OCI-LY3 (cell line): ENCODE results near the gene RAC3.

Experiments used
- H2AFZ ChIP-seq: fragments of 200-600, 300-600 bp; shearing (Covaris generic); 2 replicates; pipeline ENCODE4 v1.6.0; 2014; ENCODE audit warnings: antibody characterized with exemption, low read depth, low read length
- H3K27ac ChIP-seq: fragments of 200-600, 300-600 bp; sonication (generic); 2 replicates; pipeline ENCODE4 v1.5.1; 2014; ENCODE audit warnings: mild to moderate bottlenecking, low read length, moderate library complexity, mixed read lengths
- H3K27me3 ChIP-seq: fragments of 200-600, 300-600 bp; sonication (generic); 2 replicates; pipeline ENCODE4 v1.6.1; 2014; ENCODE audit warnings: low read depth, low read length, mixed read lengths
- H3K36me3 ChIP-seq: fragments of 200-600, 300-600 bp; sonication (generic); replicated peaks from 2 replicates; pipeline ENCODE3; 2014; ENCODE audit warnings: low read depth, low read length, mixed read lengths
- H3K4me1 ChIP-seq: fragments of 300-600, 200-600 bp; sonication (generic); 2 replicates; pipeline ENCODE4 v1.6.1; 2014; ENCODE audit warnings: low read length, mixed read lengths
- H3K4me2 ChIP-seq: fragments of 200-600, 300-600 bp; sonication (generic); 2 replicates; pipeline ENCODE4 v1.6.1; 2014; ENCODE audit warnings: low read length, mixed read lengths
- H3K4me3 ChIP-seq: fragments of 300-600, 200-600 bp; sonication (generic); 2 replicates; pipeline ENCODE4 v1.5.1; 2014; ENCODE audit warnings: antibody characterized with exemption, mild to moderate bottlenecking, low read length, moderate library complexity
- H3K79me2 ChIP-seq: fragments of 300-600, 200-600 bp; shearing (Covaris generic); 2 replicates; pipeline ENCODE4 v1.6.1; 2014; ENCODE audit warnings: mild to moderate bottlenecking, low read length, mixed read lengths
- H3K9ac ChIP-seq: fragments of 300-600, 200-600 bp; shearing (Covaris generic); 2 replicates; pipeline ENCODE4 v1.6.0; 2014; ENCODE audit warnings: mild to moderate bottlenecking, low read length, moderate library complexity
- H3K9me3 ChIP-seq: fragments of 200-600, 300-600 bp; shearing (Covaris generic); 2 replicates; pipeline ENCODE4 v1.6.1; 2014; ENCODE audit warnings: low read length, mixed read lengths; ENCODE audit not compliant: insufficient read depth
- H4K20me1 ChIP-seq: fragments of 200-600, 300-600 bp; sonication (generic); 2 replicates; pipeline ENCODE4 v1.6.1; 2016; ENCODE audit warnings: low read length, mixed read lengths; ENCODE audit not compliant: insufficient read depth
- EZH2phosphoT487 ChIP-seq: fragments of 200-600 bp; shearing (Covaris generic); IDR thresholded peaks from 2 replicates; pipeline ENCODE4 v1.6.1; 2018; ENCODE audit warnings: antibody characterized with exemption, mixed run types, low read depth
- TF ChIP-seq, protein P1 (sequence below): fragments of 200-600, 300-600 bp; sonication (generic); IDR thresholded peaks from 2 replicates; pipeline ENCODE4 v1.5.1; 2014; ENCODE audit warnings: antibody characterized with exemption, low read length, low read depth

Gene RAC3

DNA sequence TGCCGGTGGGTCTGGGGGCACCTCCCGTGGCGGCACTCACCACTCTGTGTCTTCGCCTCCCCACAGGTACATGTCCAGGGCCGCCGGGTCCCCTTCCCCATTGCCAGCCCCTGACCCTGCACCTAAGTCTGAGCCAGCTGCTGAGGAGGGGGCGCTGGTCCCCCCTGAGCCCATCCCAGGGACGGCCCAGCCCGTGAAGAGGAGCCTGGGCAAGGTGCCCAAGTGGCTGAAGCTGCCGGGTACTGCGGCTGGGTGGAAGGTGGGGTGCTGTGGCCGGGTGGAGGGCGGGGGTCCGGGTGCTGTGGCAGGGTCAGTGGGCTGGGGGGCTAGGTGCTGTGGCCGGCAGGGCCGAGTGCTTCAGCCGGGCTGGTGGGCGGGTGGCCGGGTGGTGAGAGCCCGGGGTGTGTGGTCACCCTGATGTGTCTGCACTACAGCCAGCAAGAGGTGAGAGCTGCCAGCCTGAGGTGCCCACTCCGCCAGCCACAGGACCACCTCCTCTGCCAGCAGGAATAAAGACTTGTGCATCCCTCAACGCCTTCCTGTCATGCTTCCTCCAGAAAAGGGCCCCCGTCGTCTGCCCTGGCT, 14.5 kb upstream of the RAC3 start:
- Histone ChIP-seq H3K27me3 (no peaks in the 10 kb centered on the region), H3K27ac (no peak overlapping the region)
- no peak for TF ChIP-seq EZH2phosphoT487
- TF ChIP-seq, protein P1, sequence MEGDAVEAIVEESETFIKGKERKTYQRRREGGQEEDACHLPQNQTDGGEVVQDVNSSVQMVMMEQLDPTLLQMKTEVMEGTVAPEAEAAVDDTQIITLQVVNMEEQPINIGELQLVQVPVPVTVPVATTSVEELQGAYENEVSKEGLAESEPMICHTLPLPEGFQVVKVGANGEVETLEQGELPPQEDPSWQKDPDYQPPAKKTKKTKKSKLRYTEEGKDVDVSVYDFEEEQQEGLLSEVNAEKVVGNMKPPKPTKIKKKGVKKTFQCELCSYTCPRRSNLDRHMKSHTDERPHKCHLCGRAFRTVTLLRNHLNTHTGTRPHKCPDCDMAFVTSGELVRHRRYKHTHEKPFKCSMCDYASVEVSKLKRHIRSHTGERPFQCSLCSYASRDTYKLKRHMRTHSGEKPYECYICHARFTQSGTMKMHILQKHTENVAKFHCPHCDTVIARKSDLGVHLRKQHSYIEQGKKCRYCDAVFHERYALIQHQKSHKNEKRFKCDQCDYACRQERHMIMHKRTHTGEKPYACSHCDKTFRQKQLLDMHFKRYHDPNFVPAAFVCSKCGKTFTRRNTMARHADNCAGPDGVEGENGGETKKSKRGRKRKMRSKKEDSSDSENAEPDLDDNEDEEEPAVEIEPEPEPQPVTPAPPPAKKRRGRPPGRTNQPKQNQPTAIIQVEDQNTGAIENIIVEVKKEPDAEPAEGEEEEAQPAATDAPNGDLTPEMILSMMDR: no peak

DNA sequence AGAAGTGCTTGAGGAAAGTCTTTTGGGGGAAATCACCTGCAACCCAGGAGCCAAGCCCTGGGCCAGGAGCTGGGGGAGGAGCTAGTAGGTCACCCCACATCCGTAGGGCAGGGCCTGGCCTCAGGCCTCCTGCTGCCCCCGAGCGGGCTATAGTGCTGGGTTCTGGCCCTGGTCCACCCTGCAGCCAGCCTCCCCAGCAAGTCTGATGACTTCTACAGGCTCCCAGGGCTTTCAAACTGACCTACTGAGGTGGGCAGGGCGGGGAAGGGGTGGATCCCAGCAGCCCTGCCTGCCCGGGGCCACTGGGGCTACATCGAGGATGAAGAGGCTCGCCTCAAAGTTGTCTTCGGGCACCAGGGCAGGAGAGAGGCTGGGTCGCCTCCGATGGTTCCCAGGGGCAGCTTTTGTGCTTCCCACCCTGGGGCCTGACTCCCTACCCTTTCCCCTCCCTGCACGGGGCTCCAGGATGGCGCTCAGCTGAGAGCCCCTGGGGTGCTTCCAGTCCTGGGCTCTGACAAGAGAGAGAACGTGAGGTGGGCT, 13.8 kb upstream of the RAC3 start:
- Histone ChIP-seq H3K4me3 (no peak overlapping the region), H3K9ac (no peak overlapping the region), H3K36me3 (no peaks in the 10 kb centered on the region), H3K27ac (no peak overlapping the region), H3K4me2 (no peak overlapping the region), H3K9me3 (no peaks in the 10 kb centered on the region), H2AFZ (no peak overlapping the region), H3K27me3 (no peaks in the 10 kb centered on the region), H3K4me1 (peaks cover 12% of the 10 kb centered on the region), H4K20me1 (peaks cover 13% of the 10 kb centered on the region), H3K79me2 (peaks cover 15% of the 10 kb centered on the region)
- TF ChIP-seq, protein P1: no peak
- no peak for TF ChIP-seq EZH2phosphoT487

More for the DNA sequence above, 14.5 kb upstream of the RAC3 start:
- no peak overlapping the region for H3K4me3 ChIP-seq
- peaks cover 13% of the 10 kb centered on the region for H4K20me1 ChIP-seq
- H3K4me2 ChIP-seq: no peak overlapping the region
- no peaks in the 10 kb centered on the region for H3K36me3 ChIP-seq
- H3K79me2 ChIP-seq: peaks cover 8% of the 10 kb centered on the region
- H3K9ac ChIP-seq: no peak overlapping the region
- no peak overlapping the region for H2AFZ ChIP-seq
- peaks cover 11% of the 10 kb centered on the region for H3K4me1 ChIP-seq
- H3K9me3 ChIP-seq: no peaks in the 10 kb centered on the region

- Histone ChIP-seq H3K4me2 (no peak overlapping the region), H4K20me1 (peaks cover 13% of the 10 kb centered on the region), H3K9ac (no peak overlapping the region), H2AFZ (no peak overlapping the region), H3K9me3 (no peaks in the 10 kb centered on the region), H3K27me3 (no peaks in the 10 kb centered on the region), H3K4me3 (no peak overlapping the region), H3K36me3 (no peaks in the 10 kb centered on the region), H3K27ac (no peak overlapping the region), H3K79me2 (peaks cover 15% of the 10 kb centered on the region), H3K4me1 (peaks cover 12% of the 10 kb centered on the region)
- TF ChIP-seq, protein P1: no peak
These were observed 13.1 kb upstream of the RAC3 start for GRCh38 chr17:82018152-82018988.

DNA sequence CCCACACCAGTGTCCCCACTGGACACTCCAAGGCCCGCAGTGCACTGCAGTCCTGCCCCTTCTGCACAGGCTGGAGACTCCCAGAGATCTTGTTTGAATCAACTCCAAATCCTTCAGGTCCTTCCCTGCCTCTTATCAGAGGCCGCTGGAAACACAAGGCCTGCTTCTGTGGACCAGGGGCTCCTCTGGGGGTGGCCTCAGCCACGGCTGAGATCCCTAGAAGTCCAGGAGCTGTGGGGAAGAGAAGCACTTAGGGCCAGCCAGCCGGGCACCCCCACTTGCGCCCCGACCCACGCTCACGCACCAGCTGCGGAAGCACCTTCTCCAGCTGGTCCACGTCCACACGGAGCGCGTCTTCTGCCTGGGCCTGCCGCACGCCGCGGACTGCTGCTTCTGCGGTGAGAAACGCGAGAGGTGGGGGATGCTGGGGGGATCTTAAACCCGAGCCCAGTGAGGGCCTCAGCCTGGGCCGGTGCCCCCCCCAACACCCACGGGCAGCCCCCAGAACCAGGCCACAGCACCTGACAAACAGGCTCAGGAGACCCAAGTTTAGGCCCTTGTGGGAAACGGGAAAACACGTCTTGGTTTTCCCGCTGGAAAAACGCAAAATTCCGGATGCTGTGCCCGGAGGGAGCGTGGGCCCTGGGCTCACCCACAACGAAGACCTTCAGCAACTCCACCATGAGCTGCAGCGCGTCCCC, 12.3 kb upstream of the RAC3 start:
- Histone ChIP-seq H3K36me3 (no peaks in the 10 kb centered on the region), H3K79me2 (peaks cover 15% of the 10 kb centered on the region), H3K4me1 (peaks cover 15% of the 10 kb centered on the region), H3K4me3 (no peak overlapping the region), H2AFZ (no peak overlapping the region), H3K9ac (no peak overlapping the region), H3K27me3 (no peaks in the 10 kb centered on the region), H3K27ac (no peak overlapping the region), H3K9me3 (no peaks in the 10 kb centered on the region), H4K20me1 (peaks cover 13% of the 10 kb centered on the region), H3K4me2 (no peak overlapping the region)
- TF ChIP-seq EZH2phosphoT487: no peak
- TF ChIP-seq, protein P1: no peak
